SIG-M5 (cell line): ENCODE results near the gene TNFSF12.

Source experiments
- DNase-seq: peaks from one replicate; lab custom pipeline; 2025; lab: John Stamatoyannopoulos, UW

TNFSF12 gene, protein sequence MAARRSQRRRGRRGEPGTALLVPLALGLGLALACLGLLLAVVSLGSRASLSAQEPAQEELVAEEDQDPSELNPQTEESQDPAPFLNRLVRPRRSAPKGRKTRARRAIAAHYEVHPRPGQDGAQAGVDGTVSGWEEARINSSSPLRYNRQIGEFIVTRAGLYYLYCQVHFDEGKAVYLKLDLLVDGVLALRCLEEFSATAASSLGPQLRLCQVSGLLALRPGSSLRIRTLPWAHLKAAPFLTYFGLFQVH

DNA sequence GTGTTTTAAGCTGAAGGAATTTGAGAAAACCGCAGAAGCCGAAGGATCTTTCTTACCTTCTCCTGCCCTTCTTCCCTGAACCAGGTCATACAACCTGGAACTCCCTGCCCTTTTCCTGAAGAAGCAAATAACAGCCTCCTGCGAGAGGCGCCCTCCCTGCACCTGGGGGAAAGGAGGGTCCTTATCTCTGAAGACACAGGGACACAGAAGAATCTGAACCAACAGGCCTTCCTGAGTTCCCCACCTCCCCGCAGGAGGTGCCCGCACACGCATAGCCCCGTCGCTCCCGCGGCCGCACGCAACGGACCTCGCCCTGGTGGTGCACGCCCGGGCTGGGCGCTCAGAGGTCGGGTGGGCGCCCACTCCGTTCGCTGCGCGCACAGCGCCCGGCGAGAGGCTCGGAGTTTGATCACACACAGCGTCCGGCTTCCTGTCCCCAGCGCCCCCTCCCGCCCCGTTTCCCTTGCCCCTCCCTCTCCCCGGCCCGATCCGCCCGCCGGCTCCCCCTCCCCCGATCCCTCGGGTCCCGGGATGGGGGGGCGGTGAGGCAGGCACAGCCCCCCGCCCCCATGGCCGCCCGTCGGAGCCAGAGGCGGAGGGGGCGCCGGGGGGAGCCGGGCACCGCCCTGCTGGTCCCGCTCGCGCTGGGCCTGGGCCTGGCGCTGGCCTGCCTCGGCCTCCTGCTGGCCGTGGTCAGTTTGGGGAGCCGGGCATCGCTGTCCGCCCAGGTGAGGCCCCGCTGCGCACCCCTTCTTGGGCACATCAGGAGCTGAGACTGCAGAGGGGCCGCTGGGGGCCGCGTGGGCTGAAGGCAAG is at the start of gene TNFSF12:
TSS of gene TNFSF12 (plus strand) at position 474 of the 816 bp plus-strand sequence. CDS start at position 570, 96 bp downstream.
- no peak for DNase-seq

DNA sequence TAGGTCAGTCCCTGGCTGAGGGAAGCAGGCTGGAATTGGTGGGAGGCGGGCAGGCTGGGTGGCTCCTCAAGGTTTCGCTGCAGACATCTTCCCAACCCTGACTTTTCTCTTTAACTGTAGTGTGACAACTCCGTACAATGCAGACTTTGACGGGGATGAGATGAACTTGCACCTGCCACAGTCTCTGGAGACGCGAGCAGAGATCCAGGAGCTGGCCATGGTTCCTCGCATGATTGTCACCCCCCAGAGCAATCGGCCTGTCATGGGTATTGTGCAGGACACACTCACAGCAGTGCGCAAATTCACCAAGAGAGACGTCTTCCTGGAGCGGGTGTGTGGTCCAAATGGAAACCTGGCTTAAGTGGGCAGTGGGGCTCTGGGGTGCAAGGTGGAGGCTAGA is 49.7 kb upstream of the TNFSF12 start:
- no peak for DNase-seq

DNA sequence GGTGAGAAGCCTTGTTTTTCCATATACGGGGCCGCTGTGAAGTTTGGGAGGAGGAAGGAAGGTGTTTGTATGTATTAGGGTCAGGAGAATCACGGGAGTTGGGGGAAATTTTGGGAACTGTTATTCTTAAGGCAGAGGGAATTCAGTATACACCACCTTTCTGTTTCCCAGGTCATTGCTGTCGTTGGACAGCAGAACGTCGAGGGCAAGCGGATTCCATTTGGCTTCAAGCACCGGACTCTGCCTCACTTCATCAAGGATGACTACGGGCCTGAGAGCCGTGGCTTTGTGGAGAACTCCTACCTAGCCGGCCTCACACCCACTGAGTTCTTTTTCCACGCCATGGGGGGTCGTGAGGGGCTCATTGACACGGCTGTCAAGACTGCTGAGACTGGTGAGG is 47.1 kb upstream of the TNFSF12 start:
- DNase-seq = no peak

DNA sequence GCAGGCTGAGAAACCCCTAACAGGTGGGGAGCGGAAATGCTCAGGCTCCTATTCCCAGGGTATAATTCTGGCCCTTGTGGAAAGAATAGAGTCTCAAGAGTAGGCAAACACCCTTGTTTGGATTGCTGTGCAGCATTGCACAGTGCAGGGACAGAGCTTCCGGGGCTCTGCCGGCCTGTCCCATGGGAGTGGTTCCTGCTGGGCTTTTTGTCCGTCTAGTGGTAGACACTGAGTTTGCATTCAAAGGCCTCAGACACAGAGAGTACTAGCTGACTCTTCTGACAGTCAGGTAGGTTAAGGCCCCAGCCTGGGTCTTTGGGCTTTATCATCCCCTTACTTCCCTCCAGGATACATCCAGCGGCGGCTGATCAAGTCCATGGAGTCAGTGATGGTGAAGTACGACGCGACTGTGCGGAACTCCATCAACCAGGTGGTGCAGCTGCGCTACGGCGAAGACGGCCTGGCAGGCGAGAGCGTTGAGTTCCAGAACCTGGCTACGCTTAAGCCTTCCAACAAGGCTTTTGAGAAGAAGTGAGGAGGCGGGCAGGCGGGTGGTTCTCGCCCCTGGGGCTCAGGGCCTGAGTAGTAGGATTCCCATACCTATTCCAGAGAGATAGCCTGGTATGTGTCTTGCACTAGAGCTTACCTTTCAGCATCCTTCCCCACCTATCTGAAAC is 46.5 kb upstream of the TNFSF12 start:
- no peak for DNase-seq

DNA sequence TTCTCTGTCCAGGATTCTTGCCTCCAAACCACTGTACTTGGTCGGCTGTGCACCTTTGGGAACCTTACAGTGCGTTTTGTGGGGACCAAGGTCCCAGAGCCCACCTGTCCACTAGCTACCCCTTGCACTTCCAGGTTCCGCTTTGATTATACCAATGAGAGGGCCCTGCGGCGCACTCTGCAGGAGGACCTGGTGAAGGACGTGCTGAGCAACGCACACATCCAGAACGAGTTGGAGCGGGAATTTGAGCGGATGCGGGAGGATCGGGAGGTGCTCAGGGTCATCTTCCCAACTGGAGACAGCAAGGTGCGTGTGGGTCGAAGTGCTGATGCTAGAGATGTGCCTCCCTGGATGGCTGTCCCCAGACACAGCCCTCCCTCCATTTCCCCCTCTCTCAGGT is 45.9 kb upstream of the TNFSF12 start:
- no peak for DNase-seq

DNA sequence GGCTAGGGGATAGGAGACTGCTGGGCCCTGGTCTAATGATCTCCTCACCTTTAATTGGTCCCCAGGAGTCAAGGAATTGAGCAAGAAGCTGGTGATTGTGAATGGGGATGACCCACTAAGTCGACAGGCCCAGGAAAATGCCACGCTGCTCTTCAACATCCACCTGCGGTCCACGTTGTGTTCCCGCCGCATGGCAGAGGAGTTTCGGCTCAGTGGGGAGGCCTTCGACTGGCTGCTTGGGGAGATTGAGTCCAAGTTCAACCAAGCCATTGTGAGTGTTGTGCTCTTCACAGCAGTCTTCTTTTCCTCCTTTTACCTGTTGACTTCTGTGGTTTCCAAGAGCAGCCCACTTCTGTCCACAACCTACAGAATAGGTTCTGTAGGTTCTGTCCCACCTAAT is 45.3 kb upstream of the TNFSF12 start:
- no peak for DNase-seq

DNA sequence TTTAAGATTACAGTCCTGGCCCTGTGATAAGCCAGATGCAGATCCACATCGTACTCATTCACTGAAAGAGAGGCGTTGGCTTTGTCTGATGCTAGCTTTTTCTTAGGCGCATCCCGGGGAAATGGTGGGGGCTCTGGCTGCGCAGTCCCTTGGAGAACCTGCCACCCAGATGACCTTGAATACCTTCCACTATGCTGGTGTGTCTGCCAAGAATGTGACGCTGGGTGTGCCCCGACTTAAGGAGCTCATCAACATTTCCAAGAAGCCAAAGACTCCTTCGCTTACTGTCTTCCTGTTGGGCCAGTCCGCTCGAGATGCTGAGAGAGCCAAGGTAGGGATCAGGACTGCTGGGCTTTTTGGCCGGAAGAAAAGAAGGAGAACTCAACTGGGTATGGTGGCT is 40.7 kb upstream of the TNFSF12 start:
- no peak for DNase-seq

DNA sequence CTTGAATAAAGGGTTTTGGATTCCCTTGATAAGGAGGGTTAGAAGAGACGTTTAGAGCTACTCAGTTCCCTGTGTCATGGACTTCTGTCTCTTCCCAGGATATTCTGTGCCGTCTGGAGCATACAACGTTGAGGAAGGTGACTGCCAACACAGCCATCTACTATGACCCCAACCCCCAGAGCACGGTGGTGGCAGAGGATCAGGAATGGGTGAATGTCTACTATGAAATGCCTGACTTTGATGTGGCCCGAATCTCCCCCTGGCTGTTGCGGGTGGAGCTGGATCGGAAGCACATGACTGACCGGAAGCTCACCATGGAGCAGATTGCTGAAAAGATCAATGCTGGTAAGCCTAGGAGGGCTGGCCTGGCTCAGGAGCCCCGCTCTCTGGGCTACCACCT is 40.0 kb upstream of the TNFSF12 start:
- no peak for DNase-seq

DNA sequence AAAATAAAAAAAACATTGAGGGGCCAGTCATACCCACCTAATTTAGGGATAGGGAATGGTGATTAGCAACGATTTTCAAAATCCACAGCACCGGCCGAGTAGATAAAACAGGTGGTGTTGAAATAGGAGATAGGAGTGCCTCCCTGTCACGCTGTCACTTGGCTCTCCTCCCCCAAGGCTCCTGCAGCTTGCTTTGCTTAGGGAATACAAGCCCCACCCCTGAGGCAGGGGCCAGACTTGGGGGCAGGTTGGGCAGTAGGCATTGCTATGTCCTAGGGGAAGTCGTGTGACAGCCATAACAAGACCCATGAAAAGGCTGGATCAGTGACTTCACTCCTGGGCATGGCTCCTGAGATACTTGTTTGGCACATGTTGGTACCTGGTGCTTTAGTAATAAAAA is 38.9 kb upstream of the TNFSF12 start:
- no peak for DNase-seq

DNA sequence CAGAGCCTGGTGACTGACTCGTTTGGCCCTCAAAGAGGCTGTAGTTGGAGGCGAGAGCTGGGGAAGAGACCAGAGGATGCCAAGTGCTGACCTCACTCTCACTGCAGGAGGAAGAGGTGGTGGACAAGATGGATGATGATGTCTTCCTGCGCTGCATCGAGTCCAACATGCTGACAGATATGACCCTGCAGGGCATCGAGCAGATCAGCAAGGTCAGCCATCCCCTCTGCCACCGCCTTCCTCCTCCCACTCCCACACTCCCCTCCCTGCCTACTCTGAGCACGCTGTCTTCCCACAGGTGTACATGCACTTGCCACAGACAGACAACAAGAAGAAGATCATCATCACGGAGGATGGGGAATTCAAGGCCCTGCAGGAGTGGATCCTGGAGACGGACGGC is 37.8 kb upstream of the TNFSF12 start:
- DNase-seq = no peak

DNA sequence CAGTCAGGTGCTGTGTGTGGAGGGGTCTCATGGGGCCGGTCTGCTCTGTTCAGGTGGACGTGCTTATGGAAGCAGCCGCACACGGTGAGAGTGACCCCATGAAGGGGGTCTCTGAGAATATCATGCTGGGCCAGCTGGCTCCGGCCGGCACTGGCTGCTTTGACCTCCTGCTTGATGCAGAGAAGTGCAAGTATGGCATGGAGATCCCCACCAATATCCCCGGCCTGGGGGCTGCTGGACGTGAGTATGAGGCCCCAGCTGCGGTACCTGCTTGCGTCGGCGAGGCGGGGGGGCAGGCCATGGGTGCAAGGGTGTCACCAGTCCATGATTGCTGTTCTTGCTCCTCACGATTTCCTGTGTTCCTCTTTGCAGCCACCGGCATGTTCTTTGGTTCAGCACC is 36.8 kb upstream of the TNFSF12 start:
- no peak for DNase-seq

DNA sequence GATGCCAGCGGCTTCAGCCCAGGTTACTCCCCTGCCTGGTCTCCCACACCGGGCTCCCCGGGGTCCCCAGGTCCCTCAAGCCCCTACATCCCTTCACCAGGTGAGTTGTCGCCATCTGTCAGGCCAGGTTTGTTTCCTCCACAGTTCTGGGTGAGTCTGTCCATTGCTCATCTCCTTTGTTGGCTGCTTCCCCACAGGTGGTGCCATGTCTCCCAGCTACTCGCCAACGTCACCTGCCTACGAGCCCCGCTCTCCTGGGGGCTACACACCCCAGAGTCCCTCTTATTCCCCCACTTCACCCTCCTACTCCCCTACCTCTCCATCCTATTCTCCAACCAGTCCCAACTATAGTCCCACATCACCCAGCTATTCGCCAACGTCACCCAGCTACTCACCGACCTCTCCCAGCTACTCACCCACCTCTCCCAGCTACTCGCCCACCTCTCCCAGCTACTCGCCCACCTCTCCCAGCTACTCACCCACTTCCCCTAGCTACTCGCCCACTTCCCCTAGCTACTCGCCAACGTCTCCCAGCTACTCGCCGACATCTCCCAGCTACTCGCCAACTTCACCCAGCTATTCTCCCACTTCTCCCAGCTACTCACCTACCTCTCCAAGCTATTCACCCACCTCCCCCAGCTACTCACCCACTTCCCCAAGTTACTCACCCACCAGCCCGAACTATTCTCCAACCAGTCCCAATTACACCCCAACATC is 35.9 kb upstream of the TNFSF12 start:
- DNase-seq = no peak

DNA sequence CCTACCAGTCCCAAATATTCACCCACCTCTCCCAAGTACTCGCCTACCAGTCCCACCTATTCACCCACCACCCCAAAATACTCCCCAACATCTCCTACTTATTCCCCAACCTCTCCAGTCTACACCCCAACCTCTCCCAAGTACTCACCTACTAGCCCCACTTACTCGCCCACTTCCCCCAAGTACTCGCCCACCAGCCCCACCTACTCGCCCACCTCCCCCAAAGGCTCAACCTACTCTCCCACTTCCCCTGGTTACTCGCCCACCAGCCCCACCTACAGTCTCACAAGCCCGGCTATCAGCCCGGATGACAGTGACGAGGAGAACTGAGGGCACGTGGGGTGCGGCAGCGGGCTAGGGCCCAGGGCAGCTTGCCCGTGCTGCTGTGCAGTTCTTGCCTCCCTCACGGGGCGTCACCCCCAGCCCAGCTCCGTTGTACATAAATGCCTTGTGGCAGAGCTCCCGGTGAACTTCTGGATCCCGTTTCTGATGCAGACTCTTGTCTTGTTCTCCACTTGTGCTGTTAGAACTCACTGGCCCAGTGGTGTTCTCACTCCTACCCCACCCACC is 34.9 kb upstream of the TNFSF12 start:
- no peak for DNase-seq

DNA sequence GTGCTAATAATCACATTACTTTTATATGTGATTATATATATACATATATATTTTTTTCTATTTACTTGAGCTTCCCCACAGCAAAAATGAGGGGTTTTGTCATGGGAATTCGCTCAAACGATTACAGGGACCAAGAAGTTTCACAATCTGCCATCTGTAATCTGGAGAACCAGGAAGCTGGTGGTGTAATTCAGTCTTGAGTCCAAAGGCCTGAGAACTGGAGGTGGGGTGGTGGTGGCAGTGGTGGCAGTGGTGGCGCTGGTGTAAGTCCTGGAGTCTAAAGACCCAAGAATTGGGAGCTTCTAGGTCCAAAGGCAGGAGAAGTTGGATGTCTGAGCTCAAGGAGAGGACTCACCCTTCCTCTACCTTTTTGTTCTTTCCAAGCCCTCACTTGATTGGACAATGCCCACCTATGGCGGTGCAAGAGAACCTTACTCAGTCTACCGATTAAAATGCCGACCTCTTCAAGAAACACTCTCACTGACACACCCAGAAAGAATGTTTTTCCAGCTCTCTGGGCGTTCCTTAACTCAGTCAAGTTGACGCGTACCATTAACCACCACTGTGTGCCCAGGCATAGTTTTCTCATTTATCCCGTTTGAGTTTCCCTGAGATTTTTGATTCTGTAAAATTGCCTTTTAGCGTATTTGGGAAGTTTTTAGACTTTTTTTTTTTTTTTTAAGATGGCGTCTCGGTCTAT is 32.8 kb upstream of the TNFSF12 start:
- DNase-seq = no peak

DNA sequence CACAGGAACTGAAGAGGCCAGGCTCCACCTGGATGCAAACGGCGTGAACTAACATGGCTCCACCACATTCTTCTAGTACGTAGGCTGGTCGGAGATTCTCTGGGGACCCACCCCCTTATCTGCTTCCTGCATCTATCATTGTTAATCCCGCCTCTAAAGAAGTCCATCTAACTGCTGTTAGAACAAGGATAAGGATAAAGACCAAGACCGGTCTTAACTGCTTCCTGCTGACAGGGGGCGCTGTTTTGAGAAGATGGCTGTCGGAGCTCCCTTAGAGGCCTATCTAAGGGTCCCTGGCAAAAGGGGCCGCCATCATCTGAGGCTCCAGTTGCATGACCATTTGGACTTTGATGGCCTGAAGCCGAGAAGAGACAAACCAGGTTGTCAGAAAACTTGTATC is 25.8 kb upstream of the TNFSF12 start:
- DNase-seq = no peak

DNA sequence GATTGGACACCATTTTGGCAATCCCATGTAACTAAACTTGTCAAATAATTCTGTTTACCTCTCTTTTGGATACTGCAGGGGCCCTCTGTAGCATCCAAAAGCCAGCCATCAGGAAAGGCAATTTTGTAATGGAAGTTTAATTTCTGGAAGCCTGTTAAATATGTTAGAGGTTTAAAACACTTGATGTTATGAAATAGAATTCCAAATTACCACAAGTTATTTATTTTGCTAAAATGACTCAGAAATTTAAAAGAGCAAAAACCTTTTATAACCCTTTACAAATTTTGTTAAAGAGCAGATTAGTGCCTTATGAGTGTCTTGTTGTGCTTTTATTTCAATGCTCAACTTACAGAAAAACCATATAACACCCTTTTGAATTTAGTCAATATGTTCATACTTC is 20.0 kb upstream of the TNFSF12 start:
- no peak for DNase-seq

DNA sequence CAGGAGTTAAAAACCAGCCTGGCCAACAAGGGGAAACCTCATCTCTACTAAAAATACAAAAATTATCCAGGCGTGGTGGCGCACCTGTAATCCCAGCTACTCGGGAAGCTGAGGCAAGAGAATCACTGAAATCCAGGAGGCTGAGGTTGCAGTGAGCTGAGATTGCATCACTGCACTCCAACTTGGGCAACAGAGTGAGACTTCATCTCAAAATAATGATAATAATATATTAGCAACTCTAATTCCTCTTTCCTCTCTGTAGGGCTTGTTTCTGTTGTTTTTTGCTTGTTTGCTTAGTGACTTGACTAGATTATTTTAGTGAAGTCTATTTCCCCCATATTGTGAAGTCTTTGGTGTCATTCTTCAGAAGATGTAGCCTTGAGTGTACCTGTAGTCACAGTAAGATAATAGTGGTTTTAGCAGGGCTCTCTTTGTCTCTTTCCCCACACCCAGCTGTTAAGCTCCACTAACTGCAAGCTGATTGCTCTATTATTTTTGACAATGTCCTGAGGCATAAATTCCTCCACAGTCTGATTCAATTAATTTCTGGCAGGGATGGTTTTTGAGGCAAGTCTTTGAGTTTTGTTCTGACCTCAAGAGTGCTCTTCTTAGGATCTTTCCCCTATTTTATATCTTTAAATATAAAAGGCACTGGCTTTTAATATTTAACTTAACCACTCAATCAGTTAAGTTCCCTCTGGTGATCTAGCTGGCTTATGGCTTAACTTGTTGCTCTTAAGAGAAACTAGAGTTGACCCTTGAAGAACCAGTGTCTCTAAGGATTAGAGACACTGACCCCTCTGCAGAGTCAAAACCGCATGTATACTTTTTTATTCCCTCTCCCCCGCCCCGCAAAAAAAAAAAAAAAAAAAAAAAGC is 18.6 kb upstream of the TNFSF12 start:
- no peak for DNase-seq

DNA sequence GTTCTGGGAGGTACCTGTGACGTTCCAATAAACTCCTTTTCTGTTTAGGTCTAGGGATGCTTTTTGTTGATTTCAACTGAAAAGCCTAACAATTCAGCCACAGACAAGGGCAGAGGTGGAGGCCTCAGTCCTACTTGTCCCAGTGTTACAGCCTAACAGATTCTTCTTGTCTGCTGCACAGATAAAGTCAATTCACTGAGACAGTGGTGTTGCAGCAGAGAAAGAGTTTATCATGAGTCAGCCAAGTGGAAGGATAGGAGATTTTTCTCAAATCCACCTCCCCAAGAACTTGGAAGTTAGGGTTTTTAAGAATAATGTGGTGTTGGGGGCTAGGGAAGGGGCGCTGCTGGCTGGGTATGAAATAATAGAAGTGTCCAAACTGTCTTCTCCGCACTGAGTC is 10.8 kb upstream of the TNFSF12 start:
- DNase-seq = no peak

DNA sequence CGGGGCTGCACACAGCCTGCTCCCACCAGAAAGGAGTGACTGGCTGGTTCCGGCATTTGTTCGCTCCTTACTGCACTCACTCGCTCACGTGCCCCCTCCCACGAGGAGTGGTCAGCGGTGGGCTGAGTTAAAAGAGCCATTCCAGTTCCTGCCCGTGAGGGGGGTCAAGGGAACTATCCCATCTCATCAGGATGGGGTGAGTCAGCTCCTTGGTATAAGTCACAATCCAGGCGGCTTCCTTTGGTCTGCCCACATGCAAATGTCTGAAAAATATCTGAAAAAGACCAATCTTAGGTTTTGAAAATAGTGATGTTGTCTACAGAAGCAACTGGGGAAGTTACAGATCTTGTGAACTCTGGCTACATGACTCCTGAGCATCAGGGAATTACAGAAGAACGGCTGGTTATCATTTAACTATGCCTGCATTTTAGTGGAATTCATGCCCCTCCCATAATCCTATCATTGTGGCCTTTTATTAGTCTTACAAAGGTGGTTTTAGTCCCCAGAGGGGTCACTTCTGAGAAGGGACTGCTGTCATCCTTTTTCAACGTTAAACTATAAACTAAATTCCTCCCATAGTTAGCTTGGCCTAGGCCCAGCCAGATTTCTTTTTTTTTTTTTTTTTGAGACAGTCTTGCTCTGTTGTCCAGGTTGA is 9.8 kb upstream of the TNFSF12 start:
- DNase-seq = no peak

DNA sequence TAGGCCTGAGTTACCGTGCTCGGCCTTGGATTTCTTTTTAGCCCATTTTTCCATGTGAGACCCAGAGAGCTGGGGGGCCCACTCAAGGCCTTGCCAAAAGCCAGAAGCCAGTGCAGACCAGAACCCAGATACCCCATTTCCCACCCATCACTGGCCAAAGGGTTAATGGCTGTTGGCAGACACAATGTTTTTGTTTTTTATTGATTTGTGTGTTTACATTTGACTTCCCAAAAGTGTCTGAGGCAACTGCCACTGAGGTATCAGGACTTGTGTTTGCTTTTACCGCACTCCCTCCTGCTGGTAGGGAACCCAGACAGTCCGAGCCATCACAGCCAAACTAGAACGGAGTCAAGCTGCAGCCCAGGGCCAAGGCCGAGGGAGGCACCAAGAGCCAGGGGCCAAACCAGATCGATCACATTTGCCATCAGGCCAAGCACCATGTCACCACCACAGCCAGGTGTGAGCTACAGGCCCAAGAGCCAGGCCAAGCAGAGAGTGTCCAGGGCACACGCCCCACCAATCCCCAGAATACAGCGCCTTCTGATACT is 7.7 kb upstream of the TNFSF12 start:
- DNase-seq = no peak
